ENCODE measurements around the gene IQSEC3.

IQSEC3 gene

GRCh38 chr12:209246-209645 is 142.7 kb downstream of the IQSEC3 start:
- DNase-seq (ENCODE audit: low read depth) = no peak
- no peak for TF ChIP-seq CTCF (conservative IDR thresholded peaks at IDR 0.05; ENCODE audit: low read length)
- no peak overlapping the region for H3K4me3 ChIP-seq (ENCODE audit: low read length)

- TF ChIP-seq CTCF (conservative IDR thresholded peaks at IDR 0.05; ENCODE audit: low read length) = no peak
- DNase-seq (ENCODE audit: low read depth) = no peak
- H3K4me3 ChIP-seq (ENCODE audit: low read length) = no peak overlapping the region
Observed at GRCh38 chr12:209851-210250, 143.3 kb downstream of the IQSEC3 start.

DNA sequence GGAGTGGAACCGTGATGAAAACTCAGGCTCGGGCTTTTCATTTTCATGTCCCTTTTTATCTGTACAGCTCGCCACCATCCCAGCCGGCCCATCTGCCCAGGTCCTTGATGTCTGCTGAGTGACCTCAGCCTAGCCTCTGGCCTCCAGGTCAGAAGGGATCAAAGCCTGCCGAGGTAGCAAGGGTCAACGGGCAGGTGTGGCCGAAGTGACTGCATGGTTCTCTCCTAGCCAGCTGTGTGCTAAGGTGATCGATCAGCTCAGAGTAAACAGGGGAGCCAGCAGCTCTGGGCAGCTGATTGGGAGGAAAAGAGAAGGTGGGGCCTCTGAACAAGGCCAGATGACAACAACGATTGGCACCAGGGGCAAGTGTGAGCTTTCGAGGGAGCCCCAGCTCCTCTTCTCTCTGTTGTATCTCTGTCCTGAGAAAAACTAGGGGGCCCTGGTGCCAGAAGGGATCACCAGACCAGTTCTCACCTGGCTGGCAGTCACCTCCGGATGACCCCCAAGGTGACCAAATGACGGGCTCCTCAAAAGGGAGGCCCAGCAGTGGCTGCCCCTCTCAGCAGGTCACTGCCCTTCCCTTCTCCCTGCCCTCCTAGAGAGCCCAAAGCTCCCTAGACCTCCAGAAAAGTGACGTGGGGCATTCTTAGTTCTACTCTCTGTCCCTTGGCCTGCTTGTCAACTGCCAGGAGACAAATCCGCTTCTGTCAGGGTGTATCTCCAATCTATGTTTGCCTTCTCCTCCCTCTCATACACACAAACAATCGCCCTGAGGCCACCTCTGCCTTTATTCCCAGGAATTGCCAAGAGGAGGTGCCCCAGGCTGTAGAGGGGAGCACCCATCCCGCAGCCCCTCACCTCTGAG is 143.9 kb downstream of the IQSEC3 start:
- H3K4me3 ChIP-seq (ENCODE audit: low read length) = no peak overlapping the region
- DNase-seq (ENCODE audit: low read depth) = no peak
- no peak for TF ChIP-seq CTCF (conservative IDR thresholded peaks at IDR 0.05; ENCODE audit: low read length)

DNA sequence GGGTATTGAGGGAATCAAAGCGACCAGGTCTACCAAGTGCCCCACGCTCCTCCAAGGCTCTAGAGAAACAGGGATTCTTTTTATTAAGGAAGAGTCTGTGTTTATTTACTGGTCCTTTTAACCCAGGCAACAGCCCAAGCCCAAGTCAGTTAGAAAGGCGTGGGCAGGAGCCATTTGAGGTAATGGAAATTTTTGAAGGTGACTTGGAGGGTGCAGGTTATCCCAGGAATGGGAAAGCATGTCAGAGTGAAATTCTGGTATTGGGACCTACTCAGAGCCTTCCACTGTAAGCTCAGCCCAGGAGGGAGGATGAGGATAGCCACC is 144.5 kb downstream of the IQSEC3 start:
- no peak for DNase-seq (ENCODE audit: low read depth)
- no peak for TF ChIP-seq CTCF (conservative IDR thresholded peaks at IDR 0.05; ENCODE audit: low read length)

DNA sequence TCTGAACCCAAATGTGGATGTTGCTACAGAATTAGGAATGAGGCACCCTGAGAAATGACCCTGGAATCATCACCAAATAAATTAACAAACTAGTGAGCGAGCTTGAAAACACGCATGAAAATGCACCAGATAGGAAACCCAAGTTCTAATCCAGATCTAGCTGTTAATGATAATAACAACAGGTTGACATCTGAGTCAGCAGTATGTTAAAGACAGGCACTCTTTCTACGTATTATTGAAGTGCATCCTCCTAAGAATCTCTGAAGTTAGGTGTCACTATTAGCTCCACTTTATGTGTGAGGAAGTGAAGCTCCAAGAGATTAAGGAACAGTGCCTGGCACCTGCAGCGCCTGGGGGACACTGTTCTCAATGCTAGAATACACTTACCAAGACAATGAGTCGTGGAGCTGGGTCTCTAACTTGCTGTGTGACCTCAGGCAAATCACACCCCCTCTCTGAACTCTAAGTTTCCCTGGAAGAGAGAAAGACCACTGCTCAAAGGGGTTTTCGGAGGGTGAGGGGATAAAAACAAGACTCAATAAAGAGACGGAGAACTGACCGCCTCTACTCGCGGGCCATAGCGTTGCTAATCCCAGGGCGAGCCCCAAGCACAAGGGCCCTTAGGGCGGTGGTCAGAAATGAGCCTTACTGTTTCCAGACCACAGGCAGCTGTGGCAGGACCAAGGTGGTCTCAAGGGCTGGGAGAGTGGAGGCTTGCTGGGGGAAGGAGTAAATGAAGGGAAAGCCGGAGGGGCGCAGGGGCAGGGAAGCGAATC is 145.3 kb downstream of the IQSEC3 start:
- DNase-seq (ENCODE audit: low read depth) = no peak
- H3K4me3 ChIP-seq (ENCODE audit: low read length) = no peak overlapping the region
- TF ChIP-seq CTCF (conservative IDR thresholded peaks at IDR 0.05; ENCODE audit: low read length) = no peak

More for the DNA sequence above, 144.5 kb downstream of the IQSEC3 start:
- no peak overlapping the region for H3K4me3 ChIP-seq (ENCODE audit: low read length)

DNA sequence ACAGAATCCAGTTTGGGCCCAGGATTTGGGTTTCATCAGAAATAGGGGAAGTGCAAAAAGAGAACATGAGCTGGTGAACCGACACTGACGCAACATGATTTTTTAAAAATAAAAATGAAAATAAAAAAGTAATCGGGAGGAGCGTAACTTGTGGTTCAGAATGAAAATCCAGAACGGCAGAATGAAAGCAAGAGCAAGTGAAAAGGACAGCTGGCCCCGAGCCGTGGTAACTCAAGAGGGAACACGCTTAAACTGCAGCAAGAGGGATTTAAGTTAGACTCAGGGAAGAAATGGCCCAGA is 145.8 kb downstream of the IQSEC3 start:
- DNase-seq (ENCODE audit: low read depth) = no peak
- no peak overlapping the region for H3K4me3 ChIP-seq (ENCODE audit: low read length)
- no peak for TF ChIP-seq CTCF (conservative IDR thresholded peaks at IDR 0.05; ENCODE audit: low read length)

Measured in AG10803 (cell line).